ENCODE measurements around the gene PDGFC.

- TF ChIP-seq GATA2 (IDR thresholded peaks at IDR 0.05; ENCODE audit: low read depth, low read length): no peak
- no peak for TF ChIP-seq GATA3 (IDR thresholded peaks at IDR 0.05; ENCODE audit: low read depth, low read length)
These were observed 40.3 kb downstream of the PDGFC start for GRCh38 chr4:156931267-156931666.
